ENCODE data around the gene KLHL24.

DNA sequence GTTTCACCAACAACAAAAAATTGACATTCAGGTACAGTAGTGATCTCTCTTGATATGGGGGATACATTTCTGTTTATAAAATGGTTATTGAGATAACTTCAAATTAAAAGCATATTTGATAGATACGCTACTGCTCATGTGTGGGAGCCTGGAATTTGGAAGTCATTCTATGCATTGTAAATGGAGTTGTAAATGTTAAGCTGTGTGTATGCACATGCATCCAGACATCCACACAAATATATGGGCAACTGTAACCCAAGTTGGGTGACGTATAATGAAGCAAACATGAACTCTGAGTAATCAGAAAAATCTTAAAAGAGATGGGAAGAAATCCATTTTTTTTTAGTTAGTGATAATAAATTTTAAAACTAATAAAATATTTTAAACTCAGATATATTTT is 9.8 kb downstream of the KLHL24 start:
- TF ChIP-seq, protein P1, sequence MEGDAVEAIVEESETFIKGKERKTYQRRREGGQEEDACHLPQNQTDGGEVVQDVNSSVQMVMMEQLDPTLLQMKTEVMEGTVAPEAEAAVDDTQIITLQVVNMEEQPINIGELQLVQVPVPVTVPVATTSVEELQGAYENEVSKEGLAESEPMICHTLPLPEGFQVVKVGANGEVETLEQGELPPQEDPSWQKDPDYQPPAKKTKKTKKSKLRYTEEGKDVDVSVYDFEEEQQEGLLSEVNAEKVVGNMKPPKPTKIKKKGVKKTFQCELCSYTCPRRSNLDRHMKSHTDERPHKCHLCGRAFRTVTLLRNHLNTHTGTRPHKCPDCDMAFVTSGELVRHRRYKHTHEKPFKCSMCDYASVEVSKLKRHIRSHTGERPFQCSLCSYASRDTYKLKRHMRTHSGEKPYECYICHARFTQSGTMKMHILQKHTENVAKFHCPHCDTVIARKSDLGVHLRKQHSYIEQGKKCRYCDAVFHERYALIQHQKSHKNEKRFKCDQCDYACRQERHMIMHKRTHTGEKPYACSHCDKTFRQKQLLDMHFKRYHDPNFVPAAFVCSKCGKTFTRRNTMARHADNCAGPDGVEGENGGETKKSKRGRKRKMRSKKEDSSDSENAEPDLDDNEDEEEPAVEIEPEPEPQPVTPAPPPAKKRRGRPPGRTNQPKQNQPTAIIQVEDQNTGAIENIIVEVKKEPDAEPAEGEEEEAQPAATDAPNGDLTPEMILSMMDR (conservative IDR thresholded peaks at IDR 0.05 in 1 of 2, IDR thresholded peaks at IDR 0.05 in 1 of 2; ENCODE audit: extremely low read depth in 1 of 2, insufficient read depth in 1 of 2, low read depth in 1 of 2, low read length in 2 of 2): no peak
- TF ChIP-seq EZH2 (IDR thresholded peaks at IDR 0.05; ENCODE audit: borderline replicate concordance, low read length): no peak

Data from mammary epithelial cell (primary cell).